ENCODE measurements around the gene RNF175.

- TF ChIP-seq, protein P1, sequence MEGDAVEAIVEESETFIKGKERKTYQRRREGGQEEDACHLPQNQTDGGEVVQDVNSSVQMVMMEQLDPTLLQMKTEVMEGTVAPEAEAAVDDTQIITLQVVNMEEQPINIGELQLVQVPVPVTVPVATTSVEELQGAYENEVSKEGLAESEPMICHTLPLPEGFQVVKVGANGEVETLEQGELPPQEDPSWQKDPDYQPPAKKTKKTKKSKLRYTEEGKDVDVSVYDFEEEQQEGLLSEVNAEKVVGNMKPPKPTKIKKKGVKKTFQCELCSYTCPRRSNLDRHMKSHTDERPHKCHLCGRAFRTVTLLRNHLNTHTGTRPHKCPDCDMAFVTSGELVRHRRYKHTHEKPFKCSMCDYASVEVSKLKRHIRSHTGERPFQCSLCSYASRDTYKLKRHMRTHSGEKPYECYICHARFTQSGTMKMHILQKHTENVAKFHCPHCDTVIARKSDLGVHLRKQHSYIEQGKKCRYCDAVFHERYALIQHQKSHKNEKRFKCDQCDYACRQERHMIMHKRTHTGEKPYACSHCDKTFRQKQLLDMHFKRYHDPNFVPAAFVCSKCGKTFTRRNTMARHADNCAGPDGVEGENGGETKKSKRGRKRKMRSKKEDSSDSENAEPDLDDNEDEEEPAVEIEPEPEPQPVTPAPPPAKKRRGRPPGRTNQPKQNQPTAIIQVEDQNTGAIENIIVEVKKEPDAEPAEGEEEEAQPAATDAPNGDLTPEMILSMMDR (IDR thresholded peaks at IDR 0.05 in 8 of 11, conservative IDR thresholded peaks at IDR 0.05 in 3 of 11), result no peak
- TF ChIP-seq POLR2AphosphoS5 (IDR thresholded peaks at IDR 0.05), result no peak
Observed at GRCh38 chr4:153747406-153747955, 12.3 kb downstream of the RNF175 start.

Data from spleen (tissue), 7 donors.